ENCODE measurements around the gene RIPOR3.

- TF ChIP-seq CTCF (IDR thresholded peaks at IDR 0.05) (no peak), POLR2A (IDR thresholded peaks at IDR 0.05) (no peak)
Measured at GRCh38 chr20:50541606-50542041, 149.7 kb downstream of the RIPOR3 start.
